Activated T-helper 17 cell treated with anti-CD3 and anti-CD28 coated beads, Interleukin-2, amount 50 U/mL, for 72 hours (primary cell): Measurements from ENCODE around the gene CDK14. TPM values are rescaled to one million over a fixed set of nuclear protein-coding genes. Genes with fewer than 3 reads are reported as not detected.
"Not testable (repeated sequence)": the region's sequence is repeated elsewhere in the genome, so short reads cannot be mapped to it uniquely, and the experiment has no call there.

Experiments
- ATAC-seq: fragments of 150-1000 bp; cut with Tn5 transposase; replicated peaks from 2 replicates; pipeline ENCODE4 v1.10.0; 2021; ENCODE audit warnings: mild to moderate bottlenecking, moderate library complexity
- H3K27ac Mint-ChIP-seq: one replicate; pipeline ENCODE4 v1.8.0; 2022; ENCODE audit warnings: mixed read lengths
- H3K27me3 Mint-ChIP-seq: one replicate; pipeline ENCODE4 v1.8.0; 2022; ENCODE audit warnings: mixed read lengths
- H3K36me3 Mint-ChIP-seq: one replicate; pipeline ENCODE4 v1.8.0; 2022; ENCODE audit warnings: low read depth, mild to moderate bottlenecking, mixed read lengths
- H3K4me1 Mint-ChIP-seq: one replicate; pipeline ENCODE4 v1.8.0; 2022; ENCODE audit warnings: mixed read lengths
- H3K4me3 Mint-ChIP-seq: one replicate; pipeline ENCODE4 v1.8.0; 2022; ENCODE audit warnings: mild to moderate bottlenecking, mixed read lengths
- H3K9me3 Mint-ChIP-seq: one replicate; pipeline ENCODE4 v1.8.0; 2022; ENCODE audit warnings: mixed read lengths
- total RNA-seq, 2 donors: library from RNA; stranded (reverse); gene quantifications; one replicate each; pipeline ENCODE4 v1.2.3, GENCODE V29; 2022

The CDK14 gene
- total RNA-seq, 2 donors from 2014 or later: 0.04 to 1.4 TPM

DNA sequence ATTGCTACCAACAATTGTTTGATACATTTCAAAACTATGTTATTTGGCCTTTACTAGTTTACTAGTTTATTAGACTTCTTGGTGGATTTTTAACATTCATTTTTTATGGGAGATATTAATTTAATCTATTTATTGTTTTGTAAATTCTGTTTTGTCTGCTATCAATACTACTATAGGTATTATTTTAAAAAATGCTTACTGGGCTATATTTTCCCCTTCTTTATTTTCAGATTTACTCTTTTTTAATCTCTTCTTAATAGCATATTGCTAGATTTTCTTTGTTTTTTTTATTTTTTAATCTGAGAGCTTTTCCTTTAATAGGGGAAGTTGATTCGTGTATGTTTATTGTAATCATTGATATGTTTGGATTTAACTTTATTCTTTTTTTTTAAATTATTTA, 147.5 kb downstream of the CDK14 start:
- Mint-ChIP-seq H3K4me3 (no peak overlapping the region), H3K9me3 (peaks cover 3% of the 10 kb centered on the region), H3K27me3 (no peaks in the 10 kb centered on the region), H3K4me1 (no peaks in the 10 kb centered on the region), H3K36me3 (no peaks in the 10 kb centered on the region), H3K27ac (no peak overlapping the region)
- no peak for ATAC-seq

DNA sequence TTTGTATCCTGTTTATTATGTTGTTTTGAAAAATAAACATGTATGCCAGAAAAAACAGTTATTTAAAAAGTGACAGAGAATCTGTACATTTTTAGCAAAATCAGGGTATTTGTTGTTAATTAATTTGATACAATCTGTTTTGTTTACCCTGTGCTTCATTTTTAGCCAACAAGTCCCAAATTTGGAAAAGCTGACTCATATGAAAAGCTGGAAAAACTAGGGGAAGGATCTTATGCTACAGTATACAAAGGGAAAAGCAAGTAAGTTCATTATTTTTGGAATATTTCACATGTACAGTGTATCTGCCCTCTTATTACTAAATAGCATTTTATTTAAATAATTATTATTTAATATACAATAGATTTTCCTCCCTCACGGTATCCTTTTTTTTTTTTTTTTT, 151.4 kb downstream of the CDK14 start:
- Mint-ChIP-seq H3K27ac (no peak overlapping the region), H3K4me3 (no peak overlapping the region), H3K4me1 (no peaks in the 10 kb centered on the region), H3K27me3 (no peaks in the 10 kb centered on the region), H3K36me3 (no peaks in the 10 kb centered on the region), H3K9me3 (peaks cover 3% of the 10 kb centered on the region)
- ATAC-seq: no peak

DNA sequence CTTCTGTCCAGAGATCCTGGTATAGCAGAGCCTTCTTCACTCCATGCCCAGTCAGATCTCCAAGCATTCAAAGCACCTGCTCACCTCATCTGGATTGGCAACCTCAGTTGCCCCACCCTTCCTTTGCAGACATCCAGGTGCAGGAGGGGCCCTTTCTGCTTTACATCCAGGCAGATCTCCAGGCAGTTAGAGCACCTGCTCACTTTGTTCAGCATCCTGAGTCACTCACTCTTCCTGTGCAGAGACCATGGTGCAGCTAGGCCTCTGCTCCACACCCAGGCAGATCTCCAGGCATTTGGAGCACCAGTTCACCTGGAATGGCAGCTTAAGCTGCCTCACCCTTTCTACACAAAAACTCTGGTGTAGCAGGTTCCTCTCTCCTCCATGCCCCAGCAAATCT, 153.1 kb downstream of the CDK14 start:
- no peaks in the 10 kb centered on the region for H3K4me1 Mint-ChIP-seq
- no peaks in the 10 kb centered on the region for H3K36me3 Mint-ChIP-seq
- no peak overlapping the region for H3K4me3 Mint-ChIP-seq
- no peaks in the 10 kb centered on the region for H3K27me3 Mint-ChIP-seq
- ATAC-seq: no peak
- peaks cover 3% of the 10 kb centered on the region for H3K9me3 Mint-ChIP-seq
- no peak overlapping the region for H3K27ac Mint-ChIP-seq

DNA sequence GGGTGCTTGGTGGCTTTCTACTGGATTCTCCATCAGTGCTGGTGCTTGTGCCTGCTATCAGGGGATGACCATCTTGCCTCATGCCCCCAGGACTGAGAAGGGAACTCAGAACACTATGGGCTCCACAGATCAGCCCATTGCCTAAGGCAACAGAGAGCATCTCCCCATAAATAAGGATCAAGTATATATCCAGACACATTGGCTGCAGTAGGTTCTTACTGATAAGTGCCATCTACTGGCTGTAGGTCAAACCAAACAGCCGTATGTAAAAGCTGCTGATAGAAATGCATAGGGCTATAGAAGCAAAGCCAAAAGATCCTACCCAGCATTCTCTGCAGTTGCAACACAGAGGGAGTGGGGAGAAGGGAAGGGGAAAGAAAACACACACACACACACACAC, 153.7 kb downstream of the CDK14 start:
- Mint-ChIP-seq H3K4me3 (no peak overlapping the region), H3K9me3 (peaks cover 3% of the 10 kb centered on the region), H3K36me3 (no peaks in the 10 kb centered on the region), H3K4me1 (no peaks in the 10 kb centered on the region), H3K27me3 (no peaks in the 10 kb centered on the region), H3K27ac (no peak overlapping the region)
- ATAC-seq: no peak

DNA sequence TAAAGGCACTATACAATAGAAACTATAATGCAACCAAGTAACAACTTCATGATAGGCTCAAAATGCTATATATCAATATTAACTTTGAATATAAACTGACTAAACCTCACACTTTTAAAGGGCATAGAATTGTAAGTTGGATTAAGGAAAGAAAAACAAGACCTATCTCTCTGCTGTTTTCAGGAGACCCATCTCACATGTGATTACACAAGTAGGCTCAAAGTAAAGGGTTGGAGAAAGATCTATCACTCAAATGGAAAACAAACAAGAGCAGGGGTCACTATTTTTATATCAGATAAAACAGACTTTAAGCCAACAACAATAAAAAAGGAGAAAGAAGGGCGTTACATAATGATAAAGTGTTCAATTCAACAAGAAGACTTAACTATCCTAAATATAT, 155.5 kb downstream of the CDK14 start:
- Mint-ChIP-seq H3K4me1 (no peaks in the 10 kb centered on the region), H3K4me3 (no peak overlapping the region), H3K27ac (no peak overlapping the region), H3K9me3 (peaks cover 3% of the 10 kb centered on the region), H3K27me3 (no peaks in the 10 kb centered on the region), H3K36me3 (no peaks in the 10 kb centered on the region)
- no peak for ATAC-seq

DNA sequence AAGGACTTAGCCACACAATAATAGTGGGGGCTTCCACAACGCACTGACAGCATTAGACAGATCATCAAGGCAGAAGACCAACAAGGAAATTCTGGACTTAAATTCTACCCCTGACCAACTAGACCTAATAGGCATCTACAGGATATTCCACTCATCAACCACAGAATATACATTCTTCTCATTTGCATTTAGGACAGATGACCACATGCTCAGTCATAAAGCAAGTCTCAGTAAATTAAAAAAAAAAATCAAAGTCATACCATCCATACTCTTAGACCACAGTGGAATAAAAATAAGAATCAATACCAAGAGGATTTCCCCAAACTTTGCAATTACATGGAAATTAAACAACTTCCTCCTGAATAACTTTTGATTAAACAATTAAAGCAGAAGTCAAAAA, 155.9 kb downstream of the CDK14 start:
- no peak overlapping the region for H3K4me3 Mint-ChIP-seq
- ATAC-seq: no peak
- H3K36me3 Mint-ChIP-seq: no peaks in the 10 kb centered on the region
- no peak overlapping the region for H3K27ac Mint-ChIP-seq
- H3K9me3 Mint-ChIP-seq: peaks cover 3% of the 10 kb centered on the region
- no peaks in the 10 kb centered on the region for H3K27me3 Mint-ChIP-seq
- H3K4me1 Mint-ChIP-seq: no peaks in the 10 kb centered on the region

DNA sequence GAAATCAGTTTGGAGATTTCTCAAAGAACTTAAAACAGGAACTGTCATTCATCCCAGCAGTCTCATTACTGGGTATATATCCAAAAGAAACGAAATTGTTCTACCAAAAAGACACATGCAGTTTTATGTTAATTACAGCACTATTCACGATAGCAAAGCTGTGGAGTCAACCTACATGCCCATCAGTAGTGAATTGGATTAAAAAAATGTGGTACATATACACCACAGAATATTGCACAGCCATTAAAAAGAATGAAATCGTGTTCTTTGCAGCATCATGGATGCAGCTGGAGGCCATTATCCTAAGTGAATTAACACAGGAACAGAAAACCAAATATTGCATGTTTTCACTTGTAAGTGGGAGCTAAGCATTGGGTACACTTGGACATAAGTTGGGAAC, 158.9 kb downstream of the CDK14 start:
- no peaks in the 10 kb centered on the region for H3K27me3 Mint-ChIP-seq
- no peaks in the 10 kb centered on the region for H3K4me1 Mint-ChIP-seq
- no peaks in the 10 kb centered on the region for H3K36me3 Mint-ChIP-seq
- H3K9me3 Mint-ChIP-seq: peaks cover 9% of the 10 kb centered on the region
- no peak overlapping the region for H3K4me3 Mint-ChIP-seq
- H3K27ac Mint-ChIP-seq: no peak overlapping the region
- no peak for ATAC-seq

DNA sequence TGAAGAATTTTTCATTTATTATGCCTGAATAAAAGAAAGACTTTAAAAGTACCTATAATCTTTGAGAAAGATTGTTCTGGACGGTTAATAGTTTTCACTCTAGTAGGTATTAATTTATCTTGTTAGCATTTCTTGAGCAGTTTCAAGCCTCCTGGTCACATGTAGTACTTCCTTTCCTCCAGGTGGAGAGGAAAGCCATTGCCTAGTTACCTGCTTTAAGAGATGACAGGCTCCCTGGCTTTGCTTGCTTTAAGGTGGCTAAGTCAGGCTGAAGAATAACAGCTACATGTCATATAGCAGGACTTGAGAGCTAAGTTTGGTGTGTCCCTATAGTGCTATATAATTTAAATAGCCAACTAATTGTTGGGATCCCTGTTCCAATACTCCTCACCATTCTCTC, 160.2 kb downstream of the CDK14 start:
- Mint-ChIP-seq H3K36me3 (no peaks in the 10 kb centered on the region), H3K4me1 (no peaks in the 10 kb centered on the region), H3K9me3 (peaks cover 9% of the 10 kb centered on the region), H3K4me3 (no peak overlapping the region), H3K27me3 (no peaks in the 10 kb centered on the region), H3K27ac (no peak overlapping the region)
- ATAC-seq: no peak

DNA sequence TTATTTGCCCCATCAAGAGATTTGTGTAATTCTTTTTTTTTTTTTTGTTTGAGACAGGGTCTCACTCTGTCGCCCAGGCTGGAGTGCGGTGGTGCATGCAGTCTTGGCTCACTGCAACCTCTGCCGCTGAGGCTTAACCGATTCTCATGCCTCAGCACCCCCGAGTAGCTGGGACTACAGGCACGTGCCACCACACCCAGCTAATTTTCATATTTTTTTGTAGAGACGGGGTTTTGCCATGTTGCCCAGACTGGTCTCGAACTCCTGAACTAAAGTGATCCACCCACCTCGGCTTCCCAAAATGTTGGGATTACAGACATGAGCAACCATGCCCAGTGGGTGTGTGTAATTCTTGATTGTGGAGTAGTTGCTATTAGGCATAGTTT, 161.4 kb downstream of the CDK14 start:
- H3K36me3 Mint-ChIP-seq, H3K4me1 Mint-ChIP-seq: not testable (repeated sequence)
- H3K9me3 Mint-ChIP-seq: peaks cover 16% of the 10 kb centered on the region

DNA sequence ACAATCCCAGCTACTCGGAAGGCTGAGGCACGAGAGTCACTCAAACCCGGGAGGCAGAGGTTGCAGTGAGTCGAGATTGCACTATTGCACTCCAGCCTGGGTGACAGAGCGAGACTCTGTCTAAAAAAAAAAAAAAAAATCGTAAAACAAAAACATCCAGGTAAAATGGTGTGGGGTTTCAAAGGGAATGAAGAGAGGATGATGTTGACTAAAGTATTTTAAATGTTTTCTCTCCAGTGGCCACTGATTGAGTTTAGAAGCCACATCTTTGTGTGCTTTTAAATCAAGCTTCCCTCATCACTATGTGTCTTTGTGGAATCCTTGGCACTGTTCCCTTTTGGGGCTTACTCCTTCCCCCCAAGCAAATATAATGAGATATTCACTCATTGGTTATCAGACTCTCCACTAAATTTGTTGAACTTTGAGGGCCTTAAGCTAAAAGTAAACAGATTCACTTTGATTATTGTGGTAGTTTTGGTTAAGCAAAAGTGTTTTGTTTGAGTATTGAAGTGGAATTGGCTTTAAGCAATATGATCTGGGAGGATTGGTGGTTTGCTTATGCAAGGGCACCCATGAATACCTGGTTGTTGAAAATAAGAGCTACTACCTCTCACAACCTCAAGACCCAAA, 162.9 kb downstream of the CDK14 start:
- H3K27ac Mint-ChIP-seq: no peak overlapping the region
- ATAC-seq: no peak
- no peaks in the 10 kb centered on the region for H3K4me1 Mint-ChIP-seq
- H3K4me3 Mint-ChIP-seq: no peak overlapping the region
- H3K27me3 Mint-ChIP-seq: no peaks in the 10 kb centered on the region
- peaks cover 16% of the 10 kb centered on the region for H3K9me3 Mint-ChIP-seq
- H3K36me3 Mint-ChIP-seq: no peaks in the 10 kb centered on the region

More for the DNA sequence above, 161.4 kb downstream of the CDK14 start:
- not testable (repeated sequence) for H3K4me3 Mint-ChIP-seq, H3K27me3 Mint-ChIP-seq, ATAC-seq, H3K27ac Mint-ChIP-seq

DNA sequence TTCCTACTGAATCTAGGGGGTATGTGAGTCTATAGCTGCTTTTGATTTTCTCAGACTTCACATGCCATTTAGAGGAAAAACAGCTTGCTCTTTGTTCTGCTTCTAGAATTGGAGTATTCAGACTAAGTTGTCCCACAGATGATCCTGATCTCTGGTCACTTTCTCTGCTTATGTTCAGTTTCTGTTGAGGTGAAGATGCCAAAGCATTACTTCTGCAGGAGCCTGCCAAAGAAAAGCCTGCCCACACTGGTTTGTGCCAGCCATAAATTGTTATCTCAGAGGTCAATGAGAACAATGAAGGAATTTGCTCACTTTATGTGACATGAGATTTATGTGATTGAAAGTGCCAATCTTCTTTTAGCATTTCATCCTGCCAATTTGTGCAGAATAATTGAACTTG, 163.6 kb downstream of the CDK14 start:
- Mint-ChIP-seq H3K27ac (no peak overlapping the region), H3K9me3 (peaks cover 16% of the 10 kb centered on the region), H3K27me3 (no peaks in the 10 kb centered on the region), H3K4me1 (no peaks in the 10 kb centered on the region), H3K4me3 (no peak overlapping the region), H3K36me3 (no peaks in the 10 kb centered on the region)
- ATAC-seq: no peak

DNA sequence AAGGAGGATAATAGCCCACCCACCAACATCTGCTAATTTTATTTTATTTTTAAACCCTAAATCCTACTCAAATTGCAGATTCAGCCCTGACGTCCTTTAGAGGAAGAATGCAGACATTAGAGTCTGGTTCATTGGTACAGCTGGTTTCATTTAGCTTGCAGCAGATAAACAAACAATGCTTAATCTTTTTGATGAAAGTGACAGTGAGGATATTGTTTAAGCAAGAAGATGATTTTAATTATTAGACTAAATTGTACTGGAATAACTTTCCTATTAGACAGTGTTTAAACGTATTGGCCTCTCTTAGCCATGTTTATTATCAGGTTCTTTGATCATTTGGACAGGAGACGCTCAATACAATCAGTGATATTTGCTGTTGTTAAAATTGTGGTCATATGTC, 164.8 kb downstream of the CDK14 start:
- Mint-ChIP-seq H3K4me3 (no peak overlapping the region), H3K27me3 (no peaks in the 10 kb centered on the region), H3K9me3 (peaks cover 16% of the 10 kb centered on the region), H3K4me1 (no peaks in the 10 kb centered on the region), H3K27ac (no peak overlapping the region), H3K36me3 (no peaks in the 10 kb centered on the region)
- no peak for ATAC-seq

DNA sequence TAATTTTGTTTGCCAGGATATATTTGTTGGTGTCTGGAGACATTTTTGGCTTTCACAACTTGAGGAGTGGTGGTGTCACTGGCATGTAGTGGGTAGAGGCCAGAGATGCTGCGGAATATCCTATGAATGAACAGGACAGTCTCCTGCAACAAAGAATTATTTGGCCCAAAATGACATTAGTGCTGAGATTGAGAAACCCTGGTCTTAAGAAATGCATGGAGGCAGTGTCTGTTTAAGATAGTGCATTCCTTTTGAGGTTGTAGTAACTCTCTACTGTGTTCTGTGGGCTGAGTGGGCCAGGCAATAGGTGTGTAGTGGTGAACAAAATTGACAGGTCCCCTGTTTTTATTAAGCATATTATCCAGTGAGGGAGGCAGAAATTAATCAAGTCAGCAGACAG, 165.5 kb downstream of the CDK14 start:
- Mint-ChIP-seq H3K4me1 (no peaks in the 10 kb centered on the region), H3K4me3 (no peak overlapping the region), H3K27ac (no peak overlapping the region), H3K36me3 (no peaks in the 10 kb centered on the region), H3K27me3 (no peaks in the 10 kb centered on the region), H3K9me3 (peaks cover 16% of the 10 kb centered on the region)
- ATAC-seq: no peak

DNA sequence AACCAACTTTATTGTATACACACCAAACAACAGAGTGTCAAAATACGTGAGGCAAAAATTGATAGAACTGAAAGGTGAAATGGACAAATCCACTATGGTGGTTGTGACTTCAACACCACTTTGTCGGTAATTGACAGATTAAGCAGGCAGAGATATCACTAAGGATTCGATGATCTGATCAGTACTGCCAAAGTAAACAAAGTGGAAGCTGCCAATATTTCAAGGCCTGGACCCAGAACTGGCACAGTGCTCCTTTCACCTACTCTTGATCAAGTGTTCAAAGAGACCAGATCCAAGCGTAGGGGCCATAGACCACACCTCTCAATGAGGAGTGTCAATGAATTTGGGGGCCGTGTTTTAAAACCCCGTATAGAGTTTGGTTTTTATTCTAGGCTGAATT, 167.0 kb downstream of the CDK14 start:
- Mint-ChIP-seq H3K36me3 (no peaks in the 10 kb centered on the region), H3K4me1 (no peaks in the 10 kb centered on the region), H3K9me3 (peaks cover 14% of the 10 kb centered on the region), H3K27me3 (no peaks in the 10 kb centered on the region), H3K27ac (no peak overlapping the region), H3K4me3 (no peak overlapping the region)
- no peak for ATAC-seq

DNA sequence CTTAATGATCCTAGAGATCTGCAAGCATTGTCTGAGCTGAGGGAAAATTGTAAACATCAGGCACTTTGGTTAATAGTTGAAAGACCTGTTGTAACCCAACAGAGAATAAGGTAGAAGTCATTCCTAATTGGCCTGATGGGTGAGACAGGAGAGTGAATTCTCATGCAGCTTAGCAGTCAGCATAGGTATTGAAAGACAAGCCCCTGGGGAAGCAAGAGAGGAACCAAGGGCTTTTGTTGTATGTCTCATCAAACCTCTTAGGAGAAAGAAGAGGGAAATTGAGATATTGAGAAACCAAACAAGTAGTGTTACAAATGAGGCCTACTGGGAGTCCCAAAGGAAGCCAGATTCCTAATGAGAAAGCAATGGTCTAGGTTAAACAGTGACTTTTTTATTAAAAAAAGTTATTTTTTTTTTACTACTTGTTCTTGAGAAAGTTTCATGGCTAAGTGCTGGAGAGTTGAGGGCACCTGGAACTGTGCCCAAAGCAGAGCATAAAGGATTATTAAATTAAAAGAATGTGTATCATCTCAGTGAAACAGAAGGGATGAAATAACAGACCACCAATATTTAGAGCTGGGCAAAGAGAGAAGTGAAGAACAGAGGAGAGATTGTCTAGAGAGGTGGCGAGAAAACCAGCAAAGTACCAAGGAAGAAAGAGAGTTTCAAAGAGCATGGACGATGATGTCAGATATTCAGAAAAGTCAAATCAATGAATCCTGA, 168.9 kb downstream of the CDK14 start:
- Mint-ChIP-seq H3K27ac (no peak overlapping the region), H3K9me3 (peaks cover 7% of the 10 kb centered on the region), H3K4me3 (no peak overlapping the region), H3K36me3 (no peaks in the 10 kb centered on the region), H3K4me1 (no peaks in the 10 kb centered on the region), H3K27me3 (no peaks in the 10 kb centered on the region)
- ATAC-seq: no peak
